Fibroblast of the aortic adventitia (primary cell): Measurements from ENCODE around the gene NXT1. TPM values are rescaled to one million over a fixed set of nuclear protein-coding genes. Genes with fewer than 3 reads are reported as not detected.
"Not testable (repeated sequence)": the region's sequence is repeated elsewhere in the genome, so short reads cannot be mapped to it uniquely, and the experiment has no call there.

ENCODE experiments used
- DNase-seq: peaks from one replicate; pipeline ENCODE4 v3.0.0-alpha.2; 2010; ENCODE audit warnings: low read depth
- H3K4me3 ChIP-seq: 2 replicates; pipeline ENCODE4 v1.5.1; 2011; ENCODE audit warnings: low read depth, mild to moderate bottlenecking, control low read depth, low read length, moderate library complexity
- CTCF ChIP-seq: IDR thresholded peaks from 2 replicates; pipeline ENCODE4 v1.5.1; 2011; ENCODE audit warnings: mild to moderate bottlenecking, low read length, control low read depth, inconsistent platforms; ENCODE audit not compliant: insufficient read depth
- total RNA-seq: library from RNA; depleted of rRNA; stranded (reverse); fragments of >200 nt; gene quantifications from 2 replicates; pipeline ENCODE4 v1.2.3, GENCODE V29; 2012; ENCODE audit warnings: low replicate concordance

Gene NXT1
- total RNA-seq, 1 donor = 30.8 TPM

- peak; percentile 87 for DNase-seq
- TF ChIP-seq CTCF = no peak
These were observed 45.5 kb upstream of the NXT1 start for GRCh38 chr20:23305098-23305497.

GRCh38 chr20:23307393-23307792, 43.2 kb upstream of the NXT1 start:
- H3K4me3 ChIP-seq, DNase-seq: not testable (repeated sequence)

More at GRCh38 chr20:23305098-23305497, 45.5 kb upstream of the NXT1 start:
- no peak overlapping the region for H3K4me3 ChIP-seq

- H3K4me3 ChIP-seq = no peak overlapping the region
- TF ChIP-seq CTCF = no peak
These were observed 42.6 kb upstream of the NXT1 start for GRCh38 chr20:23308024-23308423.

GRCh38 chr20:23308908-23309307, 41.7 kb upstream of the NXT1 start:
- TF ChIP-seq CTCF = no peak
- no peak overlapping the region for H3K4me3 ChIP-seq
- no peak for DNase-seq

More at GRCh38 chr20:23308024-23308423, 42.6 kb upstream of the NXT1 start:
- no peak for DNase-seq

- DNase-seq = no peak
These were observed 40.8 kb upstream of the NXT1 start for GRCh38 chr20:23309781-23310180.

GRCh38 chr20:23311947-23312506, 38.6 kb upstream of the NXT1 start:
- H3K4me3 ChIP-seq = no peak overlapping the region
- DNase-seq = no peak
- TF ChIP-seq CTCF = no peak

More at GRCh38 chr20:23309781-23310180, 40.8 kb upstream of the NXT1 start:
- TF ChIP-seq CTCF = no peak
- no peak overlapping the region for H3K4me3 ChIP-seq

GRCh38 chr20:23313271-23313670, 37.3 kb upstream of the NXT1 start:
- no peak for DNase-seq
- no peak for TF ChIP-seq CTCF
- H3K4me3 ChIP-seq = no peak overlapping the region
